ENCODE measurements around the gene ZSWIM4.

The ZSWIM4 gene

DNA sequence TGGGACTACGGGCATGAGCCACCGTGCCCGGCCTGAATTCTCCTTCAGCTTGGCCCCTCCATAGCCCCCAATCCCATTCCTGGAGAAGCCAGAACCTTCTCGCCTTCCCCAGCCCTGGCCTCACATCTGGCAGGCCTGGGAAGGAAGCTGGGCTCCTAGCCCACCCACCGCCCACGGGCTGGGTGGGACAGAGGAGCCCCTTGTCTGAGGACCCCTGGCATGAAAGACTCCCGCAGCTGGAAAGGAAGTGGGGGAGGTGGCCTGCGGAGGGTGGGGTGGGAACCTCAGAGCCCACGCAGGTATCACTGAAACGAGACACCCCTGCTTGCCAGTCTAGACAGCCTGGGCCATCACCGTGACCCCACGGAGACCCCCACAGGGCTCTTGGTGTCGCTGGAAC lies 74.0 kb downstream of the ZSWIM4 start:
- TF ChIP-seq, protein P1, sequence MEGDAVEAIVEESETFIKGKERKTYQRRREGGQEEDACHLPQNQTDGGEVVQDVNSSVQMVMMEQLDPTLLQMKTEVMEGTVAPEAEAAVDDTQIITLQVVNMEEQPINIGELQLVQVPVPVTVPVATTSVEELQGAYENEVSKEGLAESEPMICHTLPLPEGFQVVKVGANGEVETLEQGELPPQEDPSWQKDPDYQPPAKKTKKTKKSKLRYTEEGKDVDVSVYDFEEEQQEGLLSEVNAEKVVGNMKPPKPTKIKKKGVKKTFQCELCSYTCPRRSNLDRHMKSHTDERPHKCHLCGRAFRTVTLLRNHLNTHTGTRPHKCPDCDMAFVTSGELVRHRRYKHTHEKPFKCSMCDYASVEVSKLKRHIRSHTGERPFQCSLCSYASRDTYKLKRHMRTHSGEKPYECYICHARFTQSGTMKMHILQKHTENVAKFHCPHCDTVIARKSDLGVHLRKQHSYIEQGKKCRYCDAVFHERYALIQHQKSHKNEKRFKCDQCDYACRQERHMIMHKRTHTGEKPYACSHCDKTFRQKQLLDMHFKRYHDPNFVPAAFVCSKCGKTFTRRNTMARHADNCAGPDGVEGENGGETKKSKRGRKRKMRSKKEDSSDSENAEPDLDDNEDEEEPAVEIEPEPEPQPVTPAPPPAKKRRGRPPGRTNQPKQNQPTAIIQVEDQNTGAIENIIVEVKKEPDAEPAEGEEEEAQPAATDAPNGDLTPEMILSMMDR (IDR thresholded peaks at IDR 0.05; ENCODE audit: low read depth, low read length), result no peak
- TF ChIP-seq POLR2A (IDR thresholded peaks at IDR 0.05; ENCODE audit: extremely low read depth, insufficient read length) (no peak), MYC (IDR thresholded peaks at IDR 0.05; ENCODE audit: low read depth, low read length) (no peak)
- TF ChIP-seq, protein P2, sequence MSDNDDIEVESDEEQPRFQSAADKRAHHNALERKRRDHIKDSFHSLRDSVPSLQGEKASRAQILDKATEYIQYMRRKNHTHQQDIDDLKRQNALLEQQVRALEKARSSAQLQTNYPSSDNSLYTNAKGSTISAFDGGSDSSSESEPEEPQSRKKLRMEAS (IDR thresholded peaks at IDR 0.05; ENCODE audit: low read depth, low read length), result no peak
- H3K4me3 ChIP-seq (ENCODE audit: low read depth, low read length), result no peak overlapping the region
- DNase-seq (ENCODE audit: low read depth), result no peak

DNA sequence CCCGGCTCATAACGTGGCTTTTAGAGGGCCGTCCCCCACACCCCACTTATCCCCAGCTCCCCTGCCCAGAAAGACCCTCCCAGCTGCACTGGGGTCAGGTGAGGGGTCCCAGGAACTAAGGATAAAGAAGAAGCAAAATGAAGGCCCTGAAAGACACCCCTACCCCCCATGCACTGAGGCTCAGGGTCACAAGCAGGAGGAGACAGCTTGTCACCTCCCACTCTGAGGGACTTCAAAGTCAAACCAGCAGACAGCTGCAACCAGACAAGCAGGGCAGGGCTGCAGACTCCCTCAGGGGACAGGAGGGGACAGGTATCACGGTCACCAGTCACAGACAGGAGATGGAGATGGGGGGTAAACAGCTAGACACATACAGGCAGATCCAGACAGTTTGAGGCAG lies 75.6 kb downstream of the ZSWIM4 start:
- DNase-seq (ENCODE audit: low read depth), result no peak
- TF ChIP-seq POLR2A (IDR thresholded peaks at IDR 0.05; ENCODE audit: extremely low read depth, insufficient read length), result no peak
- TF ChIP-seq MYC (IDR thresholded peaks at IDR 0.05; ENCODE audit: low read depth, low read length), result no peak
- TF ChIP-seq, protein P2 (IDR thresholded peaks at IDR 0.05; ENCODE audit: low read depth, low read length), result no peak
- TF ChIP-seq, protein P1 (IDR thresholded peaks at IDR 0.05; ENCODE audit: low read depth, low read length), result no peak
- H3K4me3 ChIP-seq (ENCODE audit: low read depth, low read length), result no peak overlapping the region

DNA sequence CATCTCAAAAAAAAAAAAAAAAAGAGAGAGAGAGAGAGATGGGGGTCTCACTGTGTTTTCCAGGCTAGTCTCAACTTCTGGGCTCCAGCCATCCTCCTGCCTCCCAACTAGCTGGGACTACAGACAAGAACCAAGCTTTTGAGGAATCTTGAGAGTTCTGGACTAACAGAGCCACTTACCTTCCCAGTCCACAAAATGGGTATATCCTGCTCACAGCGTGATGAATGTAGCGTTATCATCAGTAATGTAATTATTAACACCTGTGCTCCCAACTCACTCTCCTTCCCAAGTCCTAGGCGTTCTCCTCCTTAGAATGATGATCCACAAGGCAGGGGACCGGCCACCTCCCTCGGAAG lies 77.1 kb downstream of the ZSWIM4 start:
- no peak for DNase-seq (ENCODE audit: low read depth)
- no peak overlapping the region for H3K4me3 ChIP-seq (ENCODE audit: low read depth, low read length)
- TF ChIP-seq, protein P1 (IDR thresholded peaks at IDR 0.05; ENCODE audit: low read depth, low read length), result no peak
- no peak for TF ChIP-seq MYC (IDR thresholded peaks at IDR 0.05; ENCODE audit: low read depth, low read length)
- TF ChIP-seq POLR2A (IDR thresholded peaks at IDR 0.05; ENCODE audit: extremely low read depth, insufficient read length), result no peak
- TF ChIP-seq, protein P2 (IDR thresholded peaks at IDR 0.05; ENCODE audit: low read depth, low read length), result no peak

DNA sequence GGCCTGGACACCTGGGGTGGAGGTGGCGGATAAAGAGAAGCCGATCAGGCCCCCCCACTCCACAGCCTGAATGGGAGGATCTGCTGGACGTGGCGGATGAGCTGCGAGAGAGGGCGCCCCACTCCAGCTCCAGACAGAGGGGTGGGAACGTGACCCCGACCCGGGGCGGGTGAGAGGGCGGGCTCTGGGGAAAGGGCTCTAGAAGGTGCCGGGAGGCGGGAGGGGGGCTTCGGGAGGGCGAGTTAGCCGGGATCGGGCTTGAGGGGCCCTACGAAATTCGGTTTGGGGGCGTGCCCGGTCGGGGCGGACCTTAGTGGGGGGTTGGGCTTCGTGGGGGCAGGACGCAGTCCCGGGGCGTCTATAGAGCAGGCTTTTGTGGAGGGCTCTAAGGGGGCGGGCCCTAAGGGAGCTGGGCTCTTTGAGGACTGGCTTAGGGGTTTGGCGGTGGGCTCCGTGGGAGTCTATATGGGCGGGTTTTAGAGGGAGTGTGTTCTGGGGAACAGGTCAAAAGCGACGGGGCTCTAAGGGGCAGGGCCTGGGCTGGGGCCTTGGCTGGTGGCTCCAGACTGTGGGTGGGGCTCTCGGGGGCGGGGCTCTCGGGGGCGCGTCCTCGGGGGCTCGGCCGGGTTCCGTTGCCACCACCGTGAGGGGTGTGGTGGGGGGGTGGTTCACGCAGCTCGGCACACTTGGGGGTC lies 77.6 kb downstream of the ZSWIM4 start:
- peak; percentile 43 for DNase-seq (ENCODE audit: low read depth)
- no peak overlapping the region for H3K4me3 ChIP-seq (ENCODE audit: low read depth, low read length)
- TF ChIP-seq, protein P2 (IDR thresholded peaks at IDR 0.05; ENCODE audit: low read depth, low read length), result no peak
- TF ChIP-seq POLR2A (IDR thresholded peaks at IDR 0.05; ENCODE audit: extremely low read depth, insufficient read length) (no peak), MYC (IDR thresholded peaks at IDR 0.05; ENCODE audit: low read depth, low read length) (no peak)

DNA sequence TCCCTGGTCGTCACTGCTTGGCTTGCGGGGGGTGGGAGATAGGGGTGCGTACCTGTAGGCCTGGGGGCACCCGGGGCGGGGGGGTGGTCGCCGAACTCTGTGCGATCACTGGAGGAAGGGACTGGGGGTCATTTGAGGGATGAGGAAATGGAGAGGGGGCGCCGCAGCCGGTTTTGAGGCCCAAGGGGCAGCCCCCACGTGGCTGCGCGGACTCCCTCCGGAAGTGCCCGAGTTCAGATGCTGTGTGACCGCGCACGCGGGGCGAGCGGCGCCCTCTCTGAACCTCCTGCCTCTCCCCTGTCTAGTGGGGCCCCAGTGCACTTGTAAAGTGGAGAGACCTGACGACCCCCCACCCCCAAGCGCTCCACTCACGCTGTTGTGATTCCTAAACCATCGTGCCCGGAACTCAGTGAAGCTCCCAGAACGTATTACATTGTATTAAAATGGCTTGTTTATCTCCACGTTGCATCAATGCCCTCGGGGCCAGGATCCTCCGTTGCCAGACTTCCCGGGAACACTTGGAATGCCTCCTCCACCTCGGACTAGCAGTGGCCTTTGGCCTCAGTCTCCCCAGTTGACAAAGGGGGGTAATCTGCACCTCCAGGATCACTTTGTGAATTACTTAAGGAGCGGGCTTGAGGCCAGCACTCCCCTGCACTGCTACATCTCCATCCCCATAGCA lies 78.7 kb downstream of the ZSWIM4 start:
- no peak for DNase-seq (ENCODE audit: low read depth)
- H3K4me3 ChIP-seq (ENCODE audit: low read depth, low read length), result no peak overlapping the region
- TF ChIP-seq POLR2A (IDR thresholded peaks at IDR 0.05; ENCODE audit: extremely low read depth, insufficient read length) (no peak), MYC (IDR thresholded peaks at IDR 0.05; ENCODE audit: low read depth, low read length) (no peak)
- TF ChIP-seq, protein P2 (IDR thresholded peaks at IDR 0.05; ENCODE audit: low read depth, low read length), result no peak
- TF ChIP-seq, protein P1 (IDR thresholded peaks at IDR 0.05; ENCODE audit: low read depth, low read length), result no peak

- DNase-seq (ENCODE audit: low read depth), result no peak
- no peak overlapping the region for H3K4me3 ChIP-seq (ENCODE audit: low read depth, low read length)
- TF ChIP-seq POLR2A (IDR thresholded peaks at IDR 0.05; ENCODE audit: extremely low read depth, insufficient read length), result no peak
Measured at GRCh38 chr19:13875824-13876223, 80.6 kb downstream of the ZSWIM4 start.
